NCI-H2196 (cell line): ENCODE data around the gene HSP90AB1.

Source experiments
- DNase-seq: peaks from one replicate; lab custom pipeline; 2025; ENCODE audit not compliant: unreplicated experiment; lab: John Stamatoyannopoulos, UW

Gene HSP90AB1

DNA sequence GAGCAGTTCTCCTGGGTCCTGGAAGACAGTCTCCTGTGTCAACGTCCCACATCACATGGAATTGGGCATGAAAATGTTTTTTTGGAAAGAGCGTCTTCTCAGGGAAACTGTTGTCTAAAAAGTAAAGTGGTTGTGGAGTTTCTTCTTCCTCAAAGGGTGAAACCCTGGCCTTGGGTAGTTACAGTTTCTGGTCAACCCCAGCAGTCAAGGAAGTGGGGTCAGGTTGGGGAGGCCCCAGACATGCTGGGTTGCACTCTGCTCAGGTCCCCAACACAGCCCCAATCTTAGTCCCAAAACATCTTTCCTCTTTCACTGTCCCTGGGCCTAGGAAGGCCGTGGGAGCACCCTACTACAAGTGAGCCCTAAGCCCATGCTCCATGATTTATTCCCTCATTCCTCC lies 19.4 kb downstream of the HSP90AB1 start:
- no peak for DNase-seq

DNA sequence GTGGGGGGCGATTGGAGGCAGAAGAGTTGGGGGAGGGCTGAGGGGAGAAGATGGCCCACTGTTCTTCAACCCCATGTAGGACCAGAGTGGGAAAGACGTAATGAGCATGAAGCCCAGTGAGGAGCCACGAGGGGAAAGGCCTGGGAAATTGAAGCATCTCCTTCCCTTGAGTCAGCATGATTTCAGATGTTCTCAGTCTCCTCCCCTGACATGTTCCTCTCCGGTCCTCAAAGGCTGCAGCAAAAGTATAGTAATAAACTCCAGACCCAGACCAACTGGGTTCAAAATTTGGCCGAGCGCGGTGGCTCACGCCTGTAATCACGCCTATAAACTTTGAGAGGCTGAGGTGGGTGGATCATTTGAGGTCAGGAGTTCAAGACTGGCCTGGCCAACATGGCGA lies 20.4 kb downstream of the HSP90AB1 start:
- DNase-seq: no peak

DNA sequence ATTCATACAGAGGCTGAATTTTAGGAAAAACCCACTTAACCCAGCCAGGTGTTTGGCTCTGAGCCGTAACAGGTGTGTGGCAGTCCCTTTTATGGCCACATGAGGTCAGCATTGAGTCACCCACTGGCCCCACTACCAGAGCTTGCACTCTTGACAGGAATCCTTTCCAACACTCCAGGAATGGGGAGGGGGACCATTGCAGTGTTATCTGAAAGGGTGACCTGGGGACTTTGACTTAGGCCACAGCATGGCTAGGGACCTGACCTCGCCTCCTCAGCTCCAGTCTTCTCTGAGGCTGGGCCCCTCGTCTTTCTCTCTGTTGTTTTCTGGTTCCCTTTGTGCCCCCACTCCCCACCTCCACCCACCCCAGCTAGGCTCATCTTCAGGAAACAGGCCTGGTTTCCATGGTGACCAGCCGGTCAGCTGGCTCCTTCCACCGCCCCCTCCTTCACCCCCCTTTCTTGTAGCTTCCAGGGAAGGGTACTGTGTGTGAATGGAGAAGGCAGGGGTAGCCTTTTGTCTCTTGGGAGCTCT lies 21.3 kb downstream of the HSP90AB1 start:
- peak; percentile 61 for DNase-seq

DNA sequence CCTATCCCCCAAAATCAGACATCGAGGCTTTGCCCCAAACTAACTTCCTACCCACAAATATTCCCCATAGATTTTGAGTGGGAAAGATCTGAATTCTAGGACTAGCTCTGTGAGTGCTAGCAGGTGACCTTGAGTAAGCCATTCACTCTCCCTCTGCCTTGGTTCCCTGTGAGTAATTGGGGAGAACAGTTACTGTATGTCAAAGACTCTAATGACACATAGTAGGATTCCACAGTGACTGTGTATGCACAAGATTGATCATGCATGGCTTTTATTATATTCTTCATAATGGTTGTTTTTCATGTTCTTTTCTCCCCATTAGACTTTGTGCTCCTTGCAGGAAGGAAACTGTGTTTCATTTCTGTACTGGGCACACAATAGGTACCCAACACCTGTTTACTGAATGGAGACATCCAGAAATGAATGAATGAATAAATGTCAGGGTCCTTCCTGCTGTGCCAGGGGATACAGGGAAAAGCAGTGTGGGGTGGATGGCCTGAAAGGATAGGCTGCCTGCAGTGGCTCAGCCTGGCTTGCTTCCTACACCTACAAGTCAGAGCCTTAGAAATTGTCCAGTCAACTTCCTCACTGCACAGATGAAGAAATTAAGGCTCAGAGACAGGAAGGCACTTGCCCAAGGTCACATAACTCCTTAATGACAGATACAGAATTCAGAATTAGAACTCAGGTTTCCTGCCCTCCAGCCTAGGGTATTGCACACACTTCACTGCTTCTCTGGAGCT lies 22.4 kb downstream of the HSP90AB1 start:
- DNase-seq: no peak

DNA sequence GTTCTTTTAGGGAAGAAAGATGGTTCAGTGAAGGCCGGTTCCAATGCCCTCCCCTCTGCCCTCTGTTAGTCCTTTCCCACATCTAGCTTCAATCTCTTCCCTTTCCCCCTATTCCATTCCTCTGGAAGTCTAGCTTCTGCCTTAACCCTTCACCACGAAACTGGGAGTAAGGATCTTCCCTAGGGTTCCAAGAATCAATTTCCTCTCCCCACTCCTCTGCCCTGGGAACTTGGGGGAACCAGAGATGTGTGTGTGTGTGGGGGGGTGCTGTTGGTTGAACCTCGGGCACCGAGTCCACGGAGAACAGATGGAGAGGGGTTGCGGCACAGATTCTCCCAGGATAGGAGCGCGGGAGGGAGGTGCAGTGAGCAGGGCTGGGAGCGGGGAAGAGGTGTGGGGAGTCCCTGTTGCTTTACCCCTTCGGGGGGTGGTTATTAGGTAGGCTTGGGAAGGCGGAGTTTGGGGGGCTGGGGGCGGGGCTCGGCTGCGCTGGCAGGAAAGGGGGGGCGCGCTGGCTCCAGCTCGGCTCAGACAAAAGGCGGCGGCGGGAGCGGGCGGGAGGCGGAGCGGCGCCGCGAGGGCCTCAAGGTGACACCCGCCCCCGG lies 23.1 kb downstream of the HSP90AB1 start, which contains the start of gene TMEM151B:
Gene TMEM151B (plus strand): TSS at position 530 of the 605 bp plus-strand sequence. CDS start 293 bp downstream, outside the sequence.
- DNase-seq: no peak

DNA sequence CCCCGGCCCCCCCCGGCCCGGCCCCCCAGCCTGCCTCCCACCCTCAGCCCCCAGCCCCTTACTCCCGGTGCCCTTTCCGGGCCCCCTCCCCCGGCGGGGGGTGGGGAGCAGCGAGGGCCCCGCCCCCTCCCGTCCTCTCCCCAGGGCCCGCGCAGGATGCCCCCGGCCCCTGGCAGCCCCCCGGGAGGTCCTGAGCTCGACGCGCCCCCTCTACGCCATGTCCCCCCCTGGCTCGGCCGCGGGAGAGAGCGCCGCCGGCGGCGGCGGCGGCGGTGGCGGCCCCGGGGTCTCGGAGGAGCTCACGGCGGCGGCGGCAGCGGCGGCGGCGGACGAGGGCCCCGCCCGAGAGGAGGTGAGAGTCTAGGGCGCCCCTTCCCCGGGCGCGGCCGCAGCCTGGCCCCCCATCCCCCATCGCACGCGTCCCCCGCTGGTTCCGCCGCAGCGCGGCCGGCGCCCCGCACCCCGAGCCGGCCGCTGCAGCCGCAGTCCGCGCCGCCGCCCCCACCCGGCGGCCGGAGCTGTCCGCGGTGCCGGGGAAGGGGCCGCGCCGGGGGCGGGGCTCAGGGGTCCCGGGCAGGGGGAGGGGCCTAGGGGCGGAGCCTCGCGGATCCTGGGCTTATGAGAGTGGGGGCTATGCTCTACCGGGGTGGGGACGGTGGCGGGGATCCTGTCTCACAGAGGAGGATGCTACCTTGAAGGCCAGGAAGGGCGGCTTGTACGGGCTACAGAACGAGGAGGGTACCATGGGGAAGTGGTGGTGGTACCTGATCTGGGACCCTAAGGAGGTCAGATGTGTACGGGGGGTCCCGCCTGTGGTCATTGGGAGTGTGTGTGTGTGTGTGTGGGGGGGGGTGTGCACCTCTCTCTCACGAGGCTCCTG lies 23.9 kb downstream of the HSP90AB1 start:
- DNase-seq: no peak

DNA sequence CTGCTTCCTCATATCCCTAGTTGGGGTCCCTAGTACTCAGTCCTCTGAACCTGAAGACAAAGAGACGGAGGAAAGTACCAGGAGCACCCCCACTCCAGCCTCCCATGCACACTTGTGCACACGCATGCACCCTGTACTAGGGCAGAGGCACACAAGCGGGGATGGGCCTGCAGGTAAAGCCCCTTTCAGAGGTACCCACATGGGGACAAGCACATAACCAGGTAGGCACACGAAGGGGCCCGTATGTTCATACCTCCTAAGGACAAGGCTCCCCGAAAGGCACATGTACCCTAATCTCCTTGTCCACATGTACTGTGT lies 24.5 kb downstream of the HSP90AB1 start:
- DNase-seq: no peak

DNA sequence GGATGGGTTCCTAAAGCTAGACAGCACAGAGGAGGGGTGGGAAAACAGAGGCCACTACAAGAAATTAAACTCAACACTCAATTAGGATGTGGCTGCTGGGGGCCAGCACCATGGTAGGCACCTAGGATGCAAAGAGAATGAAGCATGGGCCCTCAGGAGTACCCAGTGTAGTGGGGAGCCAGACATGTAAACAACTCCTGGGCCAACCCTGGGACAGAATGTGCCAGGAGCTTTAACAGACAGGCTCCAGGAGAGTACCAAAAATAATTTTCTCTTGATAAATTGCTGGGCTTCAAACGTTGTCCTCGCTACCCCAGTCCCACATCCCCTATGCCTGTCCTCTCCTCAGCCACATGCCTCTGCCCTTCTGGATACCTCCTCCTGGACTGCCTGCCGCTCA lies 25.0 kb downstream of the HSP90AB1 start:
- no peak for DNase-seq

DNA sequence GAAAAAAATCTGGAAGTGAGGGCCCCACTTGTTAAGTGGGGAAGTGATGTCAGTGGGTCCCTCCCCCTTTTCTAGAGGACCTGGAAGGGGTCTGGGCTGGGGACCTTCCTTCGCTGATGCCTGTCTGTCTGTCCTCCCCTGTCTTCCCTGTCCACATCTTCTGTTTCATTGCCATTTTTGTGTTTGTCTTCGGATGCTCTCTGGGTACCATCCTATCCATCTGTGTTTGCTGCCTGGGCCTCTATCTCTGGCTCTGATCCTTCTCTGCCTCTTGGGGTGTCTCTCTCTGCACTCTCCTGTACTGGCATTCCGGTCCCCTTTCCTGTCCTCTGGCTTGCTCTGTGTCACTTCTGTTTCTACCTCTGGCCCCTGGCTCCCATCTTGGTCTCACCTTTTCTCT lies 25.6 kb downstream of the HSP90AB1 start:
- no peak for DNase-seq

DNA sequence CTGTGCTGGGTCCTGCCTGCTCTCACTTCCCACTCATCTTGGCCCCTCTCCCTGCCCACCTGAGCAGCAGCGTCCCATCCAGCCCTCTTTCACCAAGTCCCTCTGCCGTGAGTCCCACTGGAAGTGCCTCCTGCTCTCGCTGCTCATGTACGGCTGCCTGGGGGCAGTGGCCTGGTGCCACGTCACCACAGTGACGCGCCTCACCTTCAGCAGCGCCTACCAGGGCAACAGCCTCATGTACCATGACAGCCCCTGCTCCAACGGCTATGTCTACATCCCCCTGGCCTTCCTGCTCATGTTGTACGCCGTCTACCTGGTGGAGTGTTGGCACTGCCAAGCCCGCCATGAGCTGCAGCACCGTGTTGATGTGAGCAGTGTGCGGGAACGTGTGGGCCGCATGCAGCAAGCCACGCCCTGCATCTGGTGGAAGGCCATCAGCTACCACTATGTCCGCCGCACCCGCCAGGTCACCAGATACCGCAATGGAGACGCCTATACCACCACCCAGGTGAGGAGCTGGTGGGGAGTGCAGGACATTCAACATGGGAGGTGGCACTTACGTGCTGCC lies 26.2 kb downstream of the HSP90AB1 start:
- no peak for DNase-seq

DNA sequence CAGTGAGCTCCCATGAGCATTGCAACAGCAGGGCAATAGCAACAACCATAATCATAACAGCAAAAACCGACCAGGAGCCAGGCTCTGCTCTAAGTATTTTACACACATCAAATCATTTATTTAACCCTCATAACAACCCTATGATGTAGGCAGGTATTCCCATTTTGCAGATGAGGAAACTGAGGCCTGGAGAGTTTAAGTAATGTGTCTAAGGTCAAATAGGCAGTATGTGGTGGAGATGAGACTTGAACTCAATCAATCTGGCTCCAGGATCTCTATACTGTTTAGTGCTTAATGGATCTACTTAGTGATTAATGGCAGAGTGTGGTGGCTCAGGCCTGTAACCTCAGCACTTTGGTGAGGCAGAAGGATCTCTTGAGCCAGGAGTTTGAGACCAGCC lies 26.7 kb downstream of the HSP90AB1 start:
- no peak for DNase-seq

DNA sequence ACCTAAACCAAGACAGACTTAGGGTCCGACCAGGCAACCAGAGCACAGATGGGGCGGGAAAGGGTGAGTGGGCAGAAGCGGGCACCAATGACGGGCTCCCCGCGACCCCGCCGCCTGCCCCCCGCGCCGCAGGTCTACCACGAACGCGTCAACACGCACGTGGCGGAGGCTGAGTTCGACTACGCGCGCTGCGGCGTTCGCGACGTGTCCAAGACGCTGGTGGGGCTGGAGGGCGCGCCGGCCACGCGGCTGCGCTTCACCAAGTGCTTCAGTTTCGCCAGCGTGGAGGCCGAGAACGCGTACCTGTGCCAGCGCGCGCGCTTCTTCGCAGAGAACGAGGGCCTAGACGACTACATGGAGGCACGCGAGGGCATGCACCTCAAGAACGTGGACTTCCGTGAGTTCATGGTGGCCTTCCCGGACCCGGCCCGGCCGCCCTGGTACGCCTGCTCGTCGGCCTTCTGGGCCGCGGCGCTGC lies 28.4 kb downstream of the HSP90AB1 start:
- DNase-seq: no peak

DNA sequence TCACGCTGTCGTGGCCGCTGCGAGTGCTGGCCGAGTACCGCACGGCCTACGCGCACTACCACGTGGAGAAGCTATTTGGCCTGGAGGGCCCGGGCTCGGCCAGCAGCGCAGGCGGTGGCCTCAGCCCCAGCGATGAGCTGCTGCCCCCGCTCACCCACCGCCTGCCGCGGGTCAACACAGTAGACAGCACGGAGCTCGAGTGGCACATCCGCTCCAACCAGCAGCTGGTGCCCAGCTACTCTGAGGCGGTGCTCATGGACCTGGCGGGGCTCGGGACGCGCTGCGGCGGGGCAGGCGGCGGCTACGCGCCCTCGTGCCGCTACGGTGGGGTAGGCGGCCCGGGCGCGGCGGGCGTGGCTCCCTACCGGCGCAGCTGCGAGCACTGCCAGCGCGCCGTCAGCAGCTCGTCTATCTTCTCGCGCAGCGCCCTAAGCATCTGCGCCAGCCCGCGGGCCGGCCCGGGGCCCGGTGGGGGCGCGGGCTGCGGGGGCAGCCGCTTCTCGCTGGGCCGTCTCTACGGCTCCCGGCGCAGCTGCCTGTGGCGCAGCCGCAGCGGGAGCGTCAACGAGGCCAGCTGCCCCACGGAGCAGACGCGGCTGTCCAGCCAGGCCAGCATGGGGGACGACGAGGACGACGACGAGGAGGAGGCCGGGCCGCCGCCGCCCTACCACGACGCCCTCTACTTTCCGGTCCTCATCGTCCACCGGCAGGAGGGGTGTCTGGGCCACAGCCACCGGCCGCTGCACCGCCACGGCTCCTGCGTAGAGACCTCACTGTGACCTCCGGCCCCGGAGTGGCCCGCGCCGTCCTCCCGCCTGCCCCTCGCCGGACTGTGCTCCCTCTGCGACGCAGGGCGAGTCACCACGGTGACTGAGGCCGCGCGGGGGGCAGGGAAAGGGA lies 29.1 kb downstream of the HSP90AB1 start:
- DNase-seq: no peak

DNA sequence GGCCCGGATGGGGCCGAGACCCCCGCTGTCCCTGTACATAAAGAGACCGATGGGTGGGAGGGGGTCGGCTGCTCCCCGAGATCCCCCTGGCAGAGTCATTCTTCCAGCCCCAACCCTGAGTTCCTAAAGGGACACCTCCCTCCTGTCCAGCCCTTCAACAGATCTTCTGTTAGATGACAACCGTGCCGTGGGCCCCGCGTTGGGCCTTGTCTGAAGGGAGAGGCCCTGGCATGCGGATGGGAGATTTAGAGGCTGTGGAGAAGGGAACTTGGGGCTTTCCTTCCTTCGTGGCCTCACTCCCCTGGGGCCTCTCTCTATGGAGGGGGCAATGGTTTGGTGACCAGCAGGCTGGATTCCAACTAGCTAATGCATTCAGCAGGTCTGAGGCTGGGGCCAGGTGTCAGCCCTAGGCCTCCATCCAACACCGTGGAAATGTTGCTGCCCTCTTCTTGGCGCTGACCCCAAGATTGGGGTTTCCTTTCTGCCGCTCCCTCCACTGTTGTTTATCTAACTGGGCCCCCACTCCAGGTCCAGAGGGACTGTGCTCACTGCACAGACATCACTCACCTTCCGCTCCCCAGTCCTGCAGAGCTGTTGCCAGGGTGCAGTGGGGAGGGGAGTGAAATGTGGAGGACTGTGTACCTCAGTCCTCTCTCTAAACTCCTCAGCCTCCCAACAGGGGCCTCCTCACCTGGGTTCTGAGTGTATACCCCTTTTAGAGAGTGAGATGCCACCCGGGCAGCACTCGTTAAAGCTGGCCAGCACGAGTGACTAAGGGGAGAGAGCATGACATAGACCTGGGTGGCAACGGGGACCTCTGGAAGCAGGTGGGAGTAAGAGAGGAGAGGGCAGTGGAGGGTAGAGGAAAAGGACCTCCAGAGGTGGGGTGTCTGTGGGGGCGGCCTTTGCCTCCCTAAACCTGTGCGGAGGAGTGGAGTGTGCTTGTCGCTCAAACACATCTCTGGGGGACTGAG lies 30.1 kb downstream of the HSP90AB1 start:
- no peak for DNase-seq

DNA sequence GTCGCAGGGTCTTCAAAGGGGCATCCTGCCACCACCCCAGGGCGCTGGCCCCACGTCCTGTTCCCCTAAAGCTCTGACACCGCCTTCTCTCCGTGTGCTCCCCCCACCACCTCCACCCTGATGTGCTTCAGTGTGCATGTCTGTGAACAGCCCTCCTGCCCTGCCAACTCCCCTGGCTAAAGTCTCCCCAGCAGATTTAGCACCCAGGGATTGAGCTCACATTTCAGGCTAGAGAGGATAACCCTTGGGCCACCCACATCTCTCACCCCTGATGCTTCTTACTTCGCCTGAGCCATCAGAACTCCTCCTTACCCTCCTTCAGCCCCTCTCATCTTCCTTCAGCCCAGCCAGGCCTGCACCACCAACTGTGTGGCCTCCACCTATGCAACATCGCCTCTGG lies 30.9 kb downstream of the HSP90AB1 start:
- DNase-seq: no peak

DNA sequence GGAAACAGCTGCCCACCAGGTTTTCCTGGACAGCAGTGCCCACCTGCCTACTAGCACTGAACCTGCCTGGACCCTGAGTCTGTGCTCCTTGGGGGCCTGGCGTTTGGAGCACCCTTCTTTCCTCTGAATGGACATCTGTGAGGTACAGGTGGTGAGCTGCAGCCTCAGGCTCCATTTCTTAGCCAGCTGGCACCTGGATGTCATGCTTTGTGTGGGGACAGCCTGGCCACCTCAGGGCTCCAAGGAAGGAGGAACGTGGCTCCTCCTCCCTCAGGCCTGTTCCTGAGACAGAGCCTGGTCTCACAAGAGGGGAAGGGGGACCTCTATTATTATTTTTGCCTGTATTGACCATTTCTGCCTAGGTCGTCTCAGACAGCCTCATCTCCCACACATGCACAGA lies 31.4 kb downstream of the HSP90AB1 start:
- DNase-seq: no peak

DNA sequence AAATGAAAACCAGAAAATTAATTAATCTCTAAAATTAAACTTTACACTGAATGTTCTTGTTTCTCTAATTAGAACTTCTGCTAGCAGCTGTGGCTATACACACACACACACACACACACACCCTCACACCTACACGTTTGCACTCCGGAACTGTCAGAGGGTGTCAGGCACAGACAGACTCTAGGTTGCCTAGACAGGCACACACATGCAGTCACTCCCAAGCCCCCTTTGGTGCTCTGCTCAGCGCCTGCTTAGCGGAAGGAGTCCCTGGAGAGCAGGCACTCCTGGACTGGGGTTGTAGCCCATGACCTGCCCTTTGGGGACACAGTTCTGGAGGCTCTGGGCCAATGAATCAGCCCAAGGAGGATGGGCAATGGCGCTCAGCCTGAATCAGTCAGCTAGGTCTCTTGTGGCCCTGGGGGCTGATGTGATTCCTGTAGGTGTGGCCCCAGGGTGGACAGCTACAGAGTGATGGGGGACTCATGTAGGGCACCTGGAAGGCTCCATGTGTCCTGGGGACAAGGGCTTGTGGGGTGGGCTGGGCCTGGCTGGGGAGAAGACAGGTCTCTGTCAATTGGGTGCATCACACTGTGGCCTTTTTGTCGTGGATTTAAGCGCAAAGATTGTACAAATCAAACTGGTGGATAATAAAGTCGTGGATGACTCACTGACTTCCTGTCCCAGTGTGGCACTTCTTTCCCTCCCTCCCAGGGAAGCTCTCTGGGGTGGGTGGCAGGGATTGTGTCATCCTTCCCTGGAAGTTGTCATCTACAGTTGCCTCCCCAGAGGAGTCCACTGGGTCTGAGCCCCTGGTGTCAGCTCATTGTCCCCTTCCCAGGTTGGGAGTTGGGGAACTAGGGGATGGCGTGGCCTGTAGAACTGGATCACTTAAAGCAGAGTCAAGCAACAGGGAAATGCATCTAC lies 32.1 kb downstream of the HSP90AB1 start:
- no peak for DNase-seq

DNA sequence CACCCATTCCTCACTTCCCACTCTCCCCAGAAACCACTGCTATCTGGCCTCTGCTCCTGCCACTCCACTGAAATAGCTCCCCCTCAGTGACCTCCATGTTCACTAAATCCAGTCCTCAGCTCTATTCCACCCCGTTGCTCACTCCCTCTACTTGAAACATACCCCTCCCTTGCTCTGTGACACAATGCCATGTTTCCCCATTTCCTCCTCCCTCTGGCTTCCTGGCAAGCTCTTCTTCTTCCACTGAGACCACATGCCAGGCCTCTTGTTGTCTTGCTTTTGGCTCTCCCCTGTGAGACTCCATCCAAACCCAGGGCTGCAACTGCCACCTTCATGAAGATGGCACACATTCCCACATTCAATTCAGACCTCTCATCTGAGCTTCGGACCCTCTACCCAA lies 37.2 kb downstream of the HSP90AB1 start:
- no peak for DNase-seq
